HepG2 (cell line): ENCODE data around the gene RASSF7. TPM values are rescaled to one million over a fixed set of nuclear protein-coding genes. Genes with fewer than 3 reads are reported as not detected.

Experiments
- ASH2L ChIP-seq: fragments of 300-600, 200-600 bp; sonication (generic); IDR thresholded peaks from 2 replicates; pipeline ENCODE4 v1.7.0; 2017; ENCODE audit warnings: low read depth, mild to moderate bottlenecking, moderate library complexity, mixed read lengths, low read length; ENCODE audit not compliant: insufficient read length
- EHMT2 ChIP-seq: fragments of 200-600 bp; sonication (generic); IDR thresholded peaks from 2 replicates; pipeline ENCODE4 v1.7.0; 2017; ENCODE audit warnings: antibody characterized with exemption, low read depth, low read length, borderline replicate concordance
- KDM1A ChIP-seq: IDR thresholded peaks from 2 replicates; pipeline ENCODE4 v1.6.1; 2016; ENCODE audit warnings: missing compliant biosample characterization
- MAF1 ChIP-seq: sonication (generic); formaldehyde crosslinking; IDR thresholded peaks from 2 replicates; pipeline ENCODE4 v1.5.0; 2020; ENCODE audit warnings: missing genetic modification reagents, borderline replicate concordance
- NCOA5 ChIP-seq: sonication (generic); formaldehyde crosslinking; IDR thresholded peaks from 2 replicates; pipeline ENCODE4 v1.4.0; 2020; ENCODE audit warnings: missing genetic modification reagents
- ZFP82 ChIP-seq: sonication (generic); formaldehyde crosslinking; IDR thresholded peaks from 2 replicates; pipeline ENCODE4 v1.5.1; 2020; ENCODE audit warnings: mild to moderate bottlenecking, missing genetic modification reagents, borderline replicate concordance
- ZNF136 ChIP-seq: sonication (generic); formaldehyde crosslinking; IDR thresholded peaks from 2 replicates; pipeline ENCODE4 v1.8.1; 2022; ENCODE audit warnings: low read depth, mild to moderate bottlenecking, moderate library complexity, missing genetic modification reagents
- ZNF230 ChIP-seq: sonication (generic); formaldehyde crosslinking; IDR thresholded peaks from 2 replicates; pipeline ENCODE4 v1.4.0; 2020; ENCODE audit warnings: mild to moderate bottlenecking, missing genetic modification reagents
- ZNF253 ChIP-seq: sonication (generic); formaldehyde crosslinking; IDR thresholded peaks from 2 replicates; pipeline ENCODE4 v1.8.0; 2022; ENCODE audit warnings: mild to moderate bottlenecking, missing genetic modification reagents, borderline replicate concordance
- ZNF468 ChIP-seq: sonication (generic); formaldehyde crosslinking; IDR thresholded peaks from 2 replicates; pipeline ENCODE4 v1.8.0; 2022; ENCODE audit warnings: mild to moderate bottlenecking, moderate library complexity, missing genetic modification reagents
- polyA plus RNA-seq, 8 experiments: library from polyadenylated mRNA; depleted of rRNA in 3 of 8; stranded (reverse) in 7 of 8; unstranded in 1 of 8; fragments of >200 nt; fragmentation: Illumina TruSeq in 4 of 8; extraction: Trizol in 4 of 8; gene quantifications; 2 replicates each; pipeline versions ENCODE4 v1.2.1 to v1.2.3, GENCODE V29; 2011 to 2016; ENCODE audit warnings: low read depth in 4 of 8, missing spikeins in 1 of 8, mixed read lengths in 1 of 8; ENCODE audit not compliant: insufficient read depth in 1 of 8
- total RNA-seq, 5 experiments: library from RNA; depleted of rRNA; stranded (reverse); fragments of >200 nt; fragmentation: Illumina TruSeq; extraction: Trizol; gene quantifications; 2 replicates each; pipeline ENCODE4 v1.2.3, GENCODE V29; 2016; ENCODE audit warnings: low read depth in 1 of 5
- TF ChIP-seq, protein P1 (sequence below): sonication (generic); formaldehyde crosslinking; IDR thresholded peaks from 2 replicates; pipeline ENCODE4 v1.4.0; 2020; ENCODE audit warnings: missing genetic modification reagents, borderline replicate concordance
- TF ChIP-seq, protein P2 (sequence below): sonication (generic); formaldehyde crosslinking; IDR thresholded peaks from 2 replicates; pipeline ENCODE4 v1.4.0; 2020; ENCODE audit warnings: missing genetic modification reagents, borderline replicate concordance
- TF ChIP-seq, protein P3 (sequence below): IDR thresholded peaks from 2 replicates; pipeline ENCODE4 v1.6.1; 2016; ENCODE audit warnings: low read depth, missing genetic modification reagents, missing compliant biosample characterization
- TF ChIP-seq, protein P4 (sequence below): sonication (generic); formaldehyde crosslinking; IDR thresholded peaks from 2 replicates; pipeline ENCODE4 v1.5.0; 2020; ENCODE audit warnings: missing genetic modification reagents, mild to moderate bottlenecking, borderline replicate concordance
- TF ChIP-seq, protein P5 (sequence below): sonication (generic); formaldehyde crosslinking; IDR thresholded peaks from 2 replicates; pipeline ENCODE4 v1.4.0; 2020; ENCODE audit warnings: mild to moderate bottlenecking, missing genetic modification reagents

The RASSF7 gene
- total and polyA plus RNA-seq, 2 of the 13 experiments (the other 11 are each of a cell fraction or from before 2014, with no cell fraction given) = 20.2 to 28.6 TPM

DNA sequence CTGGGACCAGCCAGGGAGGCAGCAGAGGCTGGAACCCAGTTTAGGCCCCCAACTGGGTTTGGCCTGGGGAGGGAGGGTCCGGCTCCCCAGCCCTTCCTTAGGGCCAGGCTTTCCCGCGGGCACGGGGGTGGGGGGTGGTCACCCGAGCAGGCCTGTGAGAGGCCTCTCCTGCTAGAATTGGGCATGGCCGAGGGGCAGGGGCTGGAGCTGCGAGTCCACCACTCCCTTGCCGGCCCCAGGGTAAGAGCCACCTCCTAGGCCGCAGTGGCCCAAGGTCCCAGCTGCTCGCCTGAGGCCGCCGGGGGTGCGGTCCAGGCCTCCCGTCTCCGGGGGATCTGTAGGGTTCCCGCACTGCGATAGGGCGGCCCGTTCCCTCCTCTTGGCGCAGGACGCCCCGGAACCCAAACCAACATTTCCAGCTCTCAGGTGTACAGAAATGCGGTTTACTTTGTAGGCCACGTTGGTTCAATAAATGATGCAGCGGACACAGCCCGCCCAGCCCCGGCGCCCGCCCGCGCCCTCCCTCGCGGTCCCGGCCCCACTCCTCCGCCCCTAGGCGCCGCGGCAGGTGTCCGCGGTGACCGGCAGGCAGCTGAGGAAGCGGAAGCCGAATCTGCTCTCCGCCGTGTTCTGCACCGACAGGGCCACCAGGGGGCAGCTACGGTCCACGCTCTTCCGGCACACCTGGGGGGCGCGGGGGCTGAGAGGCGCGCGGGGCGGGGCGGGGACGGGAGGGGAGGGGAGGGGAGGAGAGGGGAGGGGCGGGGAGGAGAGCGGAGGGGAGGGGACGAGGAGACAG is 6.1 kb upstream of the RASSF7 start (continued):
- no peak for TF ChIP-seq MAF1 (CRISPR knock-in tag)
- TF ChIP-seq, protein P1, sequence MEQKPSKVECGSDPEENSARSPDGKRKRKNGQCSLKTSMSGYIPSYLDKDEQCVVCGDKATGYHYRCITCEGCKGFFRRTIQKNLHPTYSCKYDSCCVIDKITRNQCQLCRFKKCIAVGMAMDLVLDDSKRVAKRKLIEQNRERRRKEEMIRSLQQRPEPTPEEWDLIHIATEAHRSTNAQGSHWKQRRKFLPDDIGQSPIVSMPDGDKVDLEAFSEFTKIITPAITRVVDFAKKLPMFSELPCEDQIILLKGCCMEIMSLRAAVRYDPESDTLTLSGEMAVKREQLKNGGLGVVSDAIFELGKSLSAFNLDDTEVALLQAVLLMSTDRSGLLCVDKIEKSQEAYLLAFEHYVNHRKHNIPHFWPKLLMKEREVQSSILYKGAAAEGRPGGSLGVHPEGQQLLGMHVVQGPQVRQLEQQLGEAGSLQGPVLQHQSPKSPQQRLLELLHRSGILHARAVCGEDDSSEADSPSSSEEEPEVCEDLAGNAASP (CRISPR knock-in tag) = peak; percentile 34; the same call in 1 of the 2 replicates
- TF ChIP-seq, protein P2, sequence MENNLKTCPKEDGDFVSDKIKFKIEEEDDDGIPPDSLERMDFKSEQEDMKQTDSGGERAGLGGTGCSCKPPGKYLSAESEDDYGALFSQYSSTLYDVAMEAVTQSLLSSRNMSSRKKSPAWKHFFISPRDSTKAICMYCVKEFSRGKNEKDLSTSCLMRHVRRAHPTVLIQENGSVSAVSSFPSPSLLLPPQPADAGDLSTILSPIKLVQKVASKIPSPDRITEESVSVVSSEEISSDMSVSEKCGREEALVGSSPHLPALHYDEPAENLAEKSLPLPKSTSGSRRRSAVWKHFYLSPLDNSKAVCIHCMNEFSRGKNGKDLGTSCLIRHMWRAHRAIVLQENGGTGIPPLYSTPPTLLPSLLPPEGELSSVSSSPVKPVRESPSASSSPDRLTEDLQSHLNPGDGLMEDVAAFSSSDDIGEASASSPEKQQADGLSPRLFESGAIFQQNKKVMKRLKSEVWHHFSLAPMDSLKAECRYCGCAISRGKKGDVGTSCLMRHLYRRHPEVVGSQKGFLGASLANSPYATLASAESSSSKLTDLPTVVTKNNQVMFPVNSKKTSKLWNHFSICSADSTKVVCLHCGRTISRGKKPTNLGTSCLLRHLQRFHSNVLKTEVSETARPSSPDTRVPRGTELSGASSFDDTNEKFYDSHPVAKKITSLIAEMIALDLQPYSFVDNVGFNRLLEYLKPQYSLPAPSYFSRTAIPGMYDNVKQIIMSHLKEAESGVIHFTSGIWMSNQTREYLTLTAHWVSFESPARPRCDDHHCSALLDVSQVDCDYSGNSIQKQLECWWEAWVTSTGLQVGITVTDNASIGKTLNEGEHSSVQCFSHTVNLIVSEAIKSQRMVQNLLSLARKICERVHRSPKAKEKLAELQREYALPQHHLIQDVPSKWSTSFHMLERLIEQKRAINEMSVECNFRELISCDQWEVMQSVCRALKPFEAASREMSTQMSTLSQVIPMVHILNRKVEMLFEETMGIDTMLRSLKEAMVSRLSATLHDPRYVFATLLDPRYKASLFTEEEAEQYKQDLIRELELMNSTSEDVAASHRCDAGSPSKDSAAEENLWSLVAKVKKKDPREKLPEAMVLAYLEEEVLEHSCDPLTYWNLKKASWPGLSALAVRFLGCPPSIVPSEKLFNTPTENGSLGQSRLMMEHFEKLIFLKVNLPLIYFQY (CRISPR knock-in tag) = no peak
- TF ChIP-seq KDM1A (CRISPR knock-in tag) = no peak
- no peak for TF ChIP-seq NCOA5 (CRISPR knock-in tag)
- no peak for TF ChIP-seq ZFP82 (CRISPR knock-in tag)
- TF ChIP-seq EHMT2 = no peak
- no peak for TF ChIP-seq ZNF468 (CRISPR knock-in tag)
- no peak for TF ChIP-seq ZNF136 (CRISPR knock-in tag)
- TF ChIP-seq ZNF230 (CRISPR knock-in tag) = no peak
- no peak for TF ChIP-seq ASH2L
- TF ChIP-seq, protein P3, sequence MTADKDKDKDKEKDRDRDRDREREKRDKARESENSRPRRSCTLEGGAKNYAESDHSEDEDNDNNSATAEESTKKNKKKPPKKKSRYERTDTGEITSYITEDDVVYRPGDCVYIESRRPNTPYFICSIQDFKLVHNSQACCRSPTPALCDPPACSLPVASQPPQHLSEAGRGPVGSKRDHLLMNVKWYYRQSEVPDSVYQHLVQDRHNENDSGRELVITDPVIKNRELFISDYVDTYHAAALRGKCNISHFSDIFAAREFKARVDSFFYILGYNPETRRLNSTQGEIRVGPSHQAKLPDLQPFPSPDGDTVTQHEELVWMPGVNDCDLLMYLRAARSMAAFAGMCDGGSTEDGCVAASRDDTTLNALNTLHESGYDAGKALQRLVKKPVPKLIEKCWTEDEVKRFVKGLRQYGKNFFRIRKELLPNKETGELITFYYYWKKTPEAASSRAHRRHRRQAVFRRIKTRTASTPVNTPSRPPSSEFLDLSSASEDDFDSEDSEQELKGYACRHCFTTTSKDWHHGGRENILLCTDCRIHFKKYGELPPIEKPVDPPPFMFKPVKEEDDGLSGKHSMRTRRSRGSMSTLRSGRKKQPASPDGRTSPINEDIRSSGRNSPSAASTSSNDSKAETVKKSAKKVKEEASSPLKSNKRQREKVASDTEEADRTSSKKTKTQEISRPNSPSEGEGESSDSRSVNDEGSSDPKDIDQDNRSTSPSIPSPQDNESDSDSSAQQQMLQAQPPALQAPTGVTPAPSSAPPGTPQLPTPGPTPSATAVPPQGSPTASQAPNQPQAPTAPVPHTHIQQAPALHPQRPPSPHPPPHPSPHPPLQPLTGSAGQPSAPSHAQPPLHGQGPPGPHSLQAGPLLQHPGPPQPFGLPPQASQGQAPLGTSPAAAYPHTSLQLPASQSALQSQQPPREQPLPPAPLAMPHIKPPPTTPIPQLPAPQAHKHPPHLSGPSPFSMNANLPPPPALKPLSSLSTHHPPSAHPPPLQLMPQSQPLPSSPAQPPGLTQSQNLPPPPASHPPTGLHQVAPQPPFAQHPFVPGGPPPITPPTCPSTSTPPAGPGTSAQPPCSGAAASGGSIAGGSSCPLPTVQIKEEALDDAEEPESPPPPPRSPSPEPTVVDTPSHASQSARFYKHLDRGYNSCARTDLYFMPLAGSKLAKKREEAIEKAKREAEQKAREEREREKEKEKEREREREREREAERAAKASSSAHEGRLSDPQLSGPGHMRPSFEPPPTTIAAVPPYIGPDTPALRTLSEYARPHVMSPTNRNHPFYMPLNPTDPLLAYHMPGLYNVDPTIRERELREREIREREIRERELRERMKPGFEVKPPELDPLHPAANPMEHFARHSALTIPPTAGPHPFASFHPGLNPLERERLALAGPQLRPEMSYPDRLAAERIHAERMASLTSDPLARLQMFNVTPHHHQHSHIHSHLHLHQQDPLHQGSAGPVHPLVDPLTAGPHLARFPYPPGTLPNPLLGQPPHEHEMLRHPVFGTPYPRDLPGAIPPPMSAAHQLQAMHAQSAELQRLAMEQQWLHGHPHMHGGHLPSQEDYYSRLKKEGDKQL (CRISPR knock-in tag) = no peak
- TF ChIP-seq ZNF253 = no peak
- TF ChIP-seq, protein P4, sequence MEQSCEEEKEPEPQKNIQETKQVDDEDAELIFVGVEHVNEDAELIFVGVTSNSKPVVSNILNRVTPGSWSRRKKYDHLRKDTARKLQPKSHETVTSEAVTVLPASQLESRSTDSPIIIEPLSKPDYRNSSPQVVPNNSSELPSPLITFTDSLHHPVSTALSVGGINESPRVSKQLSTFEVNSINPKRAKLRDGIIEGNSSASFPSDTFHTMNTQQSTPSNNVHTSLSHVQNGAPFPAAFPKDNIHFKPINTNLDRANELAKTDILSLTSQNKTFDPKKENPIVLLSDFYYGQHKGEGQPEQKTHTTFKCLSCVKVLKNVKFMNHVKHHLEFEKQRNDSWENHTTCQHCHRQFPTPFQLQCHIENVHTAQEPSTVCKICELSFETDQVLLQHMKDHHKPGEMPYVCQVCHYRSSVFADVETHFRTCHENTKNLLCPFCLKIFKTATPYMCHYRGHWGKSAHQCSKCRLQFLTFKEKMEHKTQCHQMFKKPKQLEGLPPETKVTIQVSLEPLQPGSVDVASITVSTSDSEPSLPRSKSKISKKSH (CRISPR knock-in tag) = no peak
- TF ChIP-seq, protein P5, sequence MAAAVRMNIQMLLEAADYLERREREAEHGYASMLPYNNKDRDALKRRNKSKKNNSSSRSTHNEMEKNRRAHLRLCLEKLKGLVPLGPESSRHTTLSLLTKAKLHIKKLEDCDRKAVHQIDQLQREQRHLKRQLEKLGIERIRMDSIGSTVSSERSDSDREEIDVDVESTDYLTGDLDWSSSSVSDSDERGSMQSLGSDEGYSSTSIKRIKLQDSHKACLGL (CRISPR knock-in tag) = no peak
